ENCODE data around the gene ZNF415. TPM values are rescaled to one million over a fixed set of nuclear protein-coding genes. Genes with fewer than 3 reads are reported as not detected.

Gene ZNF415
- total RNA-seq, 4 donors from 2014 or later = 9.1 to 18.1 (median 13.4) TPM

DNA sequence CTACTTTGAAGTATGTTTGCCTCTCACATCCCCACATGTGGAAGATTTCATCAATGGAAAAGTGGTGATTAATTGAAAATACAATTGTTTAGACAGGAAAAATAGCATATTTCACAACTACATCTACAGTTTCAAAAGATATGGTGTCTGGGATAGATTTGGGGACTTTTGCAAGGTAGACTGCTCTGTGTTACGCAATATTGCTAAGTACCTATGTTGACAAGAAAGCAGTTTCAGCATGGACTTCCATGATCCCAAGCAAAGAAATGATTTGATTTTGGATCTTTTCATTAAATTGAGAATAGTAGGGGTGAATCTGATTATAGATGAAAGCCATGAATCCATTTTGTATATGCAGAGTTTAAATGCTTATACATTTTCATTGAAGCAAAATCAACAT lies 40.0 kb downstream of the ZNF415 start:
- H3K9me3 ChIP-seq = no peaks in the 10 kb centered on the region
- no peak for DNase-seq (ENCODE audit: extremely low spot score)
- no peak for TF ChIP-seq EP300 (IDR thresholded peaks at IDR 0.05)
- 91% methylated on average over 1 of the region's 1 CpG for WGBS
- H3K27me3 ChIP-seq = no peaks in the 10 kb centered on the region
- H3K27ac ChIP-seq (replicated peaks in 1 of 4) = no peak overlapping the region
- H3K36me3 ChIP-seq = peaks cover 23 to 69% (median 43%) of the 10 kb centered on the region in 4 donors
- peaks cover 0 to 13% (median 6%) of the 10 kb centered on the region in 4 donors for H3K4me1 ChIP-seq
- intact Hi-C loops (cut with DNase I) = no loop called here
- H3K4me3 ChIP-seq = no peak overlapping the region

DNA sequence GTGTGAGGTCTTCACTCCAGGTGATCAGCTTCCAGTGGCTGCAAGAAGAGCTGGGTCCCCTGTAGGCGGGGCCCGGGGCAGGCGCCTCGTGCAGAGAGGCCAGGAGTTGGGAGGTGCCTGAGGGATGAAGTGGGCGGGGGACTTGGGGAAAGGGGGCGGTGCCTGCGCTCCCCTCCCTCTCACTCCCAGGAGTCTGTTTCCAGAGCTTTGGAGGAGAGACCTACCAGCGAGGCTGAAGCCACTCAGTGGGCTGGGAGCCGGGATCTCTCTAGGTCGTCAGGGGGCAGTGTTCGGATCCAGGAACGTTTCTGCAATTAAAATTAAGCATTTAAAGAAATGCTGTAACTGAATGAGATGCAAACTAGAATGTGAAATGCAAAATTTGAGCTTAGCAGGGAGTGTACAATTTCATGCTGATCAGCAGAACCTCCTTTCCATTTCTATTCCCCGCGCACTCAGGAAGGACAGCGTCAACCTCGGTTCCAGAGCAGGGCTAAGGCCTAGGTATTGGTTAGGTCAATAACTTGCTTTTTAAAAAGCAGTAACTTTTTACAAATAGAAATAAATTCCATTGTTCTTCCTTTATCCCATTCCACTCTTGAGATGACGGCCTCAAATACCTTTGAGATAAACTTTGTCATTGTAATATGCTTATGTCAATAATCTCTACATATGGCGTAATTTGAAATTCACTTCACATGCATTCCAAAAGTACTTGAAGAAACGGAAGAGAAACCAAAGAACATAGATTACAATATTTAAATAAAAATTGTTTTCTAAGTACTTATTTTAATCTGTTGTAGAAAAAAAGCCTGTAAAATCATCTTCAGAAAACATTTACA lies 41.1 kb downstream of the ZNF415 start:
- no peak overlapping the region for H3K4me3 ChIP-seq
- H3K4me1 ChIP-seq = peaks cover 3 to 11% (median 8%) of the 10 kb centered on the region in 4 donors
- intact Hi-C loops (cut with DNase I) = no loop called here
- no peak overlapping the region for H3K27ac ChIP-seq (replicated peaks in 1 of 4)
- no peak for DNase-seq (ENCODE audit: extremely low spot score)
- WGBS = 90% methylated on average over 14 of the region's 19 CpGs
- no peaks in the 10 kb centered on the region for H3K27me3 ChIP-seq
- peaks cover 23 to 70% (median 46%) of the 10 kb centered on the region in 4 donors for H3K36me3 ChIP-seq
- TF ChIP-seq EP300 (IDR thresholded peaks at IDR 0.05) = no peak
- TF ChIP-seq, protein P1, sequence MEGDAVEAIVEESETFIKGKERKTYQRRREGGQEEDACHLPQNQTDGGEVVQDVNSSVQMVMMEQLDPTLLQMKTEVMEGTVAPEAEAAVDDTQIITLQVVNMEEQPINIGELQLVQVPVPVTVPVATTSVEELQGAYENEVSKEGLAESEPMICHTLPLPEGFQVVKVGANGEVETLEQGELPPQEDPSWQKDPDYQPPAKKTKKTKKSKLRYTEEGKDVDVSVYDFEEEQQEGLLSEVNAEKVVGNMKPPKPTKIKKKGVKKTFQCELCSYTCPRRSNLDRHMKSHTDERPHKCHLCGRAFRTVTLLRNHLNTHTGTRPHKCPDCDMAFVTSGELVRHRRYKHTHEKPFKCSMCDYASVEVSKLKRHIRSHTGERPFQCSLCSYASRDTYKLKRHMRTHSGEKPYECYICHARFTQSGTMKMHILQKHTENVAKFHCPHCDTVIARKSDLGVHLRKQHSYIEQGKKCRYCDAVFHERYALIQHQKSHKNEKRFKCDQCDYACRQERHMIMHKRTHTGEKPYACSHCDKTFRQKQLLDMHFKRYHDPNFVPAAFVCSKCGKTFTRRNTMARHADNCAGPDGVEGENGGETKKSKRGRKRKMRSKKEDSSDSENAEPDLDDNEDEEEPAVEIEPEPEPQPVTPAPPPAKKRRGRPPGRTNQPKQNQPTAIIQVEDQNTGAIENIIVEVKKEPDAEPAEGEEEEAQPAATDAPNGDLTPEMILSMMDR (IDR thresholded peaks at IDR 0.05) = no peak
- TF ChIP-seq POLR2A (IDR thresholded peaks at IDR 0.05; ENCODE audit: low read depth) = no peak
- no peak for TF ChIP-seq POLR2AphosphoS5 (IDR thresholded peaks at IDR 0.05)
- H3K9me3 ChIP-seq = no peaks in the 10 kb centered on the region

DNA sequence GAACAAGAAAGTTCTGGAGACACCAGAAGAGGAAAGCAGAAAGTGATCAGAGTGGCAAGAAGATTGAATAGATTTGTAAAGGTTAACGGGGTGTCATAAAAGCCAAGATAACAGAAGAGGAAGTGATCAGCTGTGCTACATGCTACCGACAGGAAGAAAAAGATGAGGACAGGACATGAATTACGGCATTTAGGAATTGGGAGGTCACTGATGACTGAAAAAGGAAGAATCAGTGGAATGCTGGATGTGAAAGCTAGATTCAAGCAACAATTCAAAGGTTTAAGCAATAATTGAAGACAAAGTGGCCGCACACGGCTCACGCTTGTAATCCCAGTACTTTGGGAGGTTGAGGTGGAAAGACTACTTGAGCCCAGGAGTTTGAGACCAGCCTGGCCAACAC lies 44.6 kb downstream of the ZNF415 start:
- 81% methylated on average over 6 of the region's 6 CpGs for WGBS
- TF ChIP-seq POLR2AphosphoS5 (IDR thresholded peaks at IDR 0.05) = no peak
- no peak for TF ChIP-seq EP300 (IDR thresholded peaks at IDR 0.05)
- TF ChIP-seq, protein P1 (IDR thresholded peaks at IDR 0.05) = no peak
- TF ChIP-seq POLR2A (IDR thresholded peaks at IDR 0.05; ENCODE audit: low read depth) = no peak
- intact Hi-C loops (cut with DNase I) = no loop called here
- Histone ChIP-seq H3K4me3 (no peak overlapping the region), H3K27me3 (no peaks in the 10 kb centered on the region), H3K9me3 (no peaks in the 10 kb centered on the region), H3K27ac (replicated peaks in 1 of 4) (peak overlapping the region; percentile 21 to 58 (median 46)), H3K36me3 (peaks cover 55 to 86% (median 77%) of the 10 kb centered on the region in 4 donors), H3K4me1 (peaks cover 0 to 10% (median 4%) of the 10 kb centered on the region in 4 donors)
- no peak for DNase-seq (ENCODE audit: extremely low spot score)

DNA sequence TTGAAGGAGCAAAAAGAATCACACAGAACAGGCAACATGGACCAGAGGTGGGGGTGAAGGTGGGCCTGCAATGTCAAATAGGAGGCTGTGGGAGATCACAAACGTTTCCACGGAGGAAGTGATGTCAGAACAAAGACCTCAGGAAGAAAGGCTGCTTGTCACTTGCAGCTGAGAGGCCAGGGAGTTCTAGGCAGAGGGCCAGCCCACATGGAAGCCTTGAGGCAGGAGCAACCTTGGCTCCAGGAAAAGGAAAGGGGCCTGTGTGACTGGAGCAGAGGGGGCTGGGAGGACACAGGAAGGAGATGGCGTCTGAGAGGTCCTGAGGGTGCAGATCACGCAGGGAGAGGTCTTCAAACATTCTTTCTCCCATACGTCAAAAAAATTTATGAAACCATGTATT lies 45.8 kb downstream of the ZNF415 start:
- TF ChIP-seq EP300 (IDR thresholded peaks at IDR 0.05) = no peak
- peak; percentile 42 to 78 for TF ChIP-seq POLR2AphosphoS5 (IDR thresholded peaks at IDR 0.05)
- no peak for DNase-seq (ENCODE audit: extremely low spot score)
- H3K27me3 ChIP-seq = no peaks in the 10 kb centered on the region
- peaks cover 55 to 92% (median 87%) of the 10 kb centered on the region in 4 donors for H3K36me3 ChIP-seq
- no peaks in the 10 kb centered on the region for H3K9me3 ChIP-seq
- WGBS = 31% methylated on average over 5 of the region's 5 CpGs
- no peak overlapping the region for H3K4me3 ChIP-seq
- intact Hi-C loops (cut with DNase I) = no loop called here
- peak overlapping the region; percentile 33 to 57 (median 42) for H3K27ac ChIP-seq (replicated peaks in 1 of 4)
- peaks cover 0 to 10% (median 4%) of the 10 kb centered on the region in 4 donors for H3K4me1 ChIP-seq

DNA sequence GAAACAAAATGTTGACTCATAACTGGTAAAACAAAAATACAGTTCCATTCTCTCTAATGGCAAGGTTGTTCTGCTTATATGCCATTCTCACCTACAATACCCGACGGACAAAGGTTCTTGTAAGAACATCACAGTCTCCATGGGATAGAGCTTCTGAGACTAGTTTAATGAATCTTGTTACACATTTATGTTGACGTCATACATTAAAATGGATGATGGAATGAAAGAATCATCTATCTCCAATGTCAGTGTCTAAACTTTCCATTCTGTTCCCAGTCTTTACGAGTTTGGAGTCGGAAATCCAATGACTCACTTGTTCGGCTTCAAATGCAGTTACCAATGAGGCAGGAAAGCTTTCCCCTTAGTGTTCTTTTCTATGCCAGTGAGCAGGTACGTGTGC lies 47.2 kb downstream of the ZNF415 start:
- intact Hi-C loops (cut with DNase I) = no loop called here
- Histone ChIP-seq H3K4me1 (peaks cover 0 to 10% (median 4%) of the 10 kb centered on the region in 4 donors), H3K27me3 (no peaks in the 10 kb centered on the region), H3K4me3 (no peak overlapping the region), H3K27ac (replicated peaks in 1 of 4) (no peak overlapping the region), H3K36me3 (peaks cover 42 to 88% (median 78%) of the 10 kb centered on the region in 4 donors), H3K9me3 (peaks cover 0 to 6% (median 0%) of the 10 kb centered on the region in 4 donors)
- no peak for DNase-seq (ENCODE audit: extremely low spot score)
- no peak for TF ChIP-seq POLR2AphosphoS5 (IDR thresholded peaks at IDR 0.05)
- no peak for TF ChIP-seq POLR2A (IDR thresholded peaks at IDR 0.05; ENCODE audit: low read depth)
- TF ChIP-seq, protein P1 (IDR thresholded peaks at IDR 0.05) = no peak
- no peak for TF ChIP-seq EP300 (IDR thresholded peaks at IDR 0.05)
- WGBS = 95% methylated on average over 7 of the region's 7 CpGs

Data from esophagus muscularis mucosa (tissue), 4 donors.